DOHH2 (cell line): ENCODE data around the gene SCYL1.

Source experiments
- EZH2phosphoT487 ChIP-seq: fragments of 200-600 bp; sonication (generic); IDR thresholded peaks from 2 replicates; pipeline ENCODE4 v1.6.1; 2017; ENCODE audit warnings: borderline replicate concordance, mild to moderate bottlenecking, antibody characterized with exemption, low read length, moderate library complexity, mixed read lengths
- TF ChIP-seq, protein P1 (sequence below): fragments of 200-600 bp; sonication (generic); IDR thresholded peaks from one replicate; pipeline ENCODE4 v1.5.1; 2014; ENCODE audit warnings: antibody characterized with exemption, mild to moderate bottlenecking, low read depth, low read length; ENCODE audit not compliant: poor library complexity, severe bottlenecking

DNA sequence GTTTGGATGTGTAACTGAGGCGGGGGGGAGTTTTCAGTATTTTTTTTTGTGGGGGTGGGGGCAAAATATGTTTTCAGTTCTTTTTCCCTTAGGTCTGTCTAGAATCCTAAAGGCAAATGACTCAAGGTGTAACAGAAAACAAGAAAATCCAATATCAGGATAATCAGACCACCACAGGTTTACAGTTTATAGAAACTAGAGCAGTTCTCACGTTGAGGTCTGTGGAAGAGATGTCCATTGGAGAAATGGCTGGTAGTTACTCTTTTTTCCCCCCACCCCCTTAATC is 23.8 kb upstream of the SCYL1 start:
- TF ChIP-seq, protein P1, sequence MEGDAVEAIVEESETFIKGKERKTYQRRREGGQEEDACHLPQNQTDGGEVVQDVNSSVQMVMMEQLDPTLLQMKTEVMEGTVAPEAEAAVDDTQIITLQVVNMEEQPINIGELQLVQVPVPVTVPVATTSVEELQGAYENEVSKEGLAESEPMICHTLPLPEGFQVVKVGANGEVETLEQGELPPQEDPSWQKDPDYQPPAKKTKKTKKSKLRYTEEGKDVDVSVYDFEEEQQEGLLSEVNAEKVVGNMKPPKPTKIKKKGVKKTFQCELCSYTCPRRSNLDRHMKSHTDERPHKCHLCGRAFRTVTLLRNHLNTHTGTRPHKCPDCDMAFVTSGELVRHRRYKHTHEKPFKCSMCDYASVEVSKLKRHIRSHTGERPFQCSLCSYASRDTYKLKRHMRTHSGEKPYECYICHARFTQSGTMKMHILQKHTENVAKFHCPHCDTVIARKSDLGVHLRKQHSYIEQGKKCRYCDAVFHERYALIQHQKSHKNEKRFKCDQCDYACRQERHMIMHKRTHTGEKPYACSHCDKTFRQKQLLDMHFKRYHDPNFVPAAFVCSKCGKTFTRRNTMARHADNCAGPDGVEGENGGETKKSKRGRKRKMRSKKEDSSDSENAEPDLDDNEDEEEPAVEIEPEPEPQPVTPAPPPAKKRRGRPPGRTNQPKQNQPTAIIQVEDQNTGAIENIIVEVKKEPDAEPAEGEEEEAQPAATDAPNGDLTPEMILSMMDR: no peak
- no peak for TF ChIP-seq EZH2phosphoT487
